Measurements from ENCODE around the gene TNNT2.

DNA sequence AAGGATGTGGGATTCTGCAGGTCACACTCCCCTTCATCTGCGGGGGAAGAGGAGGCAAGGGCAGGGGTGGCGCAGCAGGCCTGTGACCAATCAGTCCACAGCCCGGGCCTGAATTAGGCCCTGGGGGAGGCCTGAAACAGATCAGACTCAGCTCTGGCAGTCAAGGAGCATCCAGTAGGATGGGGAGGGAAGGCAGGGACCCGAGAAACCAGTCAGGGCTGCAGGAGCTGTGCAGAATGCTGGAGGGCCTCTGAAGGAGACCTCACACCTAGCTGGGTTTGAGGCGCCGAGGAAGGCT is 12.7 kb downstream of the TNNT2 start:
- TF ChIP-seq ELF4 (IDR thresholded peaks at IDR 0.05), result no peak
- no peak for TF ChIP-seq SUZ12 (IDR thresholded peaks at IDR 0.05)
- TF ChIP-seq SP1 (IDR thresholded peaks at IDR 0.05), result no peak
- TF ChIP-seq FOXM1 (IDR thresholded peaks at IDR 0.05; ENCODE audit: borderline replicate concordance), result no peak
- TF ChIP-seq FOXK2 (IDR thresholded peaks at IDR 0.05), result no peak
- no peak for TF ChIP-seq LEF1 (IDR thresholded peaks at IDR 0.05; ENCODE audit: borderline replicate concordance)
- no peak for TF ChIP-seq BHLHE40 (IDR thresholded peaks at IDR 0.05; ENCODE audit: borderline replicate concordance)
- TF ChIP-seq FOXA1 (IDR thresholded peaks at IDR 0.05), result no peak
- no peak for TF ChIP-seq ARNT (IDR thresholded peaks at IDR 0.05)
- no peak for TF ChIP-seq CTBP1 (IDR thresholded peaks at IDR 0.05; ENCODE audit: borderline replicate concordance)
- TF ChIP-seq, protein P1, sequence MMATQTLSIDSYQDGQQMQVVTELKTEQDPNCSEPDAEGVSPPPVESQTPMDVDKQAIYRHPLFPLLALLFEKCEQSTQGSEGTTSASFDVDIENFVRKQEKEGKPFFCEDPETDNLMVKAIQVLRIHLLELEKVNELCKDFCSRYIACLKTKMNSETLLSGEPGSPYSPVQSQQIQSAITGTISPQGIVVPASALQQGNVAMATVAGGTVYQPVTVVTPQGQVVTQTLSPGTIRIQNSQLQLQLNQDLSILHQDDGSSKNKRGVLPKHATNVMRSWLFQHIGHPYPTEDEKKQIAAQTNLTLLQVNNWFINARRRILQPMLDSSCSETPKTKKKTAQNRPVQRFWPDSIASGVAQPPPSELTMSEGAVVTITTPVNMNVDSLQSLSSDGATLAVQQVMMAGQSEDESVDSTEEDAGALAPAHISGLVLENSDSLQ (IDR thresholded peaks at IDR 0.05), result no peak
- TF ChIP-seq NFRKB (IDR thresholded peaks at IDR 0.05), result no peak

Data from HEK293T (cell line).